LNCAP (cell line): ENCODE results near the gene SPOUT1.

Experiments
- TF ChIP-seq, protein P1 (sequence below): fragments of 450-650 bp; IDR thresholded peaks from 2 replicates; pipeline ENCODE4 v1.5.1; 2017; ENCODE audit warnings: mild to moderate bottlenecking

The SPOUT1 gene, protein sequence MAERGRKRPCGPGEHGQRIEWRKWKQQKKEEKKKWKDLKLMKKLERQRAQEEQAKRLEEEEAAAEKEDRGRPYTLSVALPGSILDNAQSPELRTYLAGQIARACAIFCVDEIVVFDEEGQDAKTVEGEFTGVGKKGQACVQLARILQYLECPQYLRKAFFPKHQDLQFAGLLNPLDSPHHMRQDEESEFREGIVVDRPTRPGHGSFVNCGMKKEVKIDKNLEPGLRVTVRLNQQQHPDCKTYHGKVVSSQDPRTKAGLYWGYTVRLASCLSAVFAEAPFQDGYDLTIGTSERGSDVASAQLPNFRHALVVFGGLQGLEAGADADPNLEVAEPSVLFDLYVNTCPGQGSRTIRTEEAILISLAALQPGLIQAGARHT

DNA sequence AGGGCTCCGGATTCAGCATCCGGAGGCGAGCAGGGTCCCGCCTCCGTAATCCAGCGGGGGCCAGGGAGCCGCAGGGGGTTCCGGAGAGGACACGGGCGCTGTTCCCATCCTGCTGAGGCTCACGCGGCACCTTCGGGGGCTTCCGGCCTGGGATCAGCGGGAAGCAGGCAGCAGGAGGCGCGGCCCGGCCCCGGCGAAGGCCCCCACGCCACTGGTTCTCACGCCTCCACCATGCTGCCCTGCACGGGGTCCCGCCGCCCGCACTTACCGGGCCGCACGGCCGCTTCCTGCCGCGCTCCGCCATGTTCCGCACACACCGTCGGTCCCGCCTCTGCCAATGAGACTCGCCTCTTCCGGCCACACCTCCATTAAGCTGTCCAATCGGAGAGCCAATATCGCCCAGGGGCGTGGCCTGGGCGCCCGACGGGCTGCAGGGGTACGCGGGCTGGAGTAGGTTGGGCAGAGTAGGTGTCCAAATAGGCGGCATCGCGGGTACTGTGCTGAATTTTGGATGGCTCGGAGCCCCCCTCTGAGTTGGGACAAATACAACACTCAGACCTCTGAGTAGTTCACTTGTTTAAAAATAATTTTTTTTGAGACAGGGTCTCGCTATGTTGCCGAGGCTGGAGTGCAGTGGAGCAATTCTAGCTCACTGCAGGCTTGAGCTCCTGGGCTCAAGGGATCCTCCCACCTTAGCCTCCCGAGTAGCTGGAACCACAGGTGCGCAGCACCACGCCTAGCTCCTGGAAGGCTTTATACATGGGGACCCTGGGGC is at the start of gene SPOUT1:
Gene SPOUT1, minus strand, starts transcription at position 318 of the 775 bp plus-strand sequence. Its CDS starts 14 bp downstream, at position 304.
- TF ChIP-seq, protein P1, sequence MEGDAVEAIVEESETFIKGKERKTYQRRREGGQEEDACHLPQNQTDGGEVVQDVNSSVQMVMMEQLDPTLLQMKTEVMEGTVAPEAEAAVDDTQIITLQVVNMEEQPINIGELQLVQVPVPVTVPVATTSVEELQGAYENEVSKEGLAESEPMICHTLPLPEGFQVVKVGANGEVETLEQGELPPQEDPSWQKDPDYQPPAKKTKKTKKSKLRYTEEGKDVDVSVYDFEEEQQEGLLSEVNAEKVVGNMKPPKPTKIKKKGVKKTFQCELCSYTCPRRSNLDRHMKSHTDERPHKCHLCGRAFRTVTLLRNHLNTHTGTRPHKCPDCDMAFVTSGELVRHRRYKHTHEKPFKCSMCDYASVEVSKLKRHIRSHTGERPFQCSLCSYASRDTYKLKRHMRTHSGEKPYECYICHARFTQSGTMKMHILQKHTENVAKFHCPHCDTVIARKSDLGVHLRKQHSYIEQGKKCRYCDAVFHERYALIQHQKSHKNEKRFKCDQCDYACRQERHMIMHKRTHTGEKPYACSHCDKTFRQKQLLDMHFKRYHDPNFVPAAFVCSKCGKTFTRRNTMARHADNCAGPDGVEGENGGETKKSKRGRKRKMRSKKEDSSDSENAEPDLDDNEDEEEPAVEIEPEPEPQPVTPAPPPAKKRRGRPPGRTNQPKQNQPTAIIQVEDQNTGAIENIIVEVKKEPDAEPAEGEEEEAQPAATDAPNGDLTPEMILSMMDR = no peak

DNA sequence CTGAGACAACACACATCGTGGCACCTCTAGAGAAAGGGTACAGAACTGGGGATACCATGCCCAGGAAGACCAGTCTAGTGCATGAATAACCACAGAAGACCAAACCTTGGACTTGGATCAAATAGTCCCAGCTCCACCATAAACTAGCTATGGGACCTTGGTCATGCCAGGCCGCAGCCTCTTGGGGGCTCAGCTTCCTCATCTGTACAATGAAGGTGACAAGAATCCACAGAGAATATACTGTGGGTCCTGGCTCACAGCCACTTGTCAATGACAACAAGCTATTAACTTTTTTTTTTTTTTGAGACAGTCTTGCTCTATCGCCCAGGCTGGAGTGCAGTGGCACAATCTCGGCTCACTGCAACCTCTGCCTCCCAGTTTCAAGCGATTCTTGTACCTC is 48.3 kb upstream of the SPOUT1 start:
- TF ChIP-seq, protein P1 = no peak

DNA sequence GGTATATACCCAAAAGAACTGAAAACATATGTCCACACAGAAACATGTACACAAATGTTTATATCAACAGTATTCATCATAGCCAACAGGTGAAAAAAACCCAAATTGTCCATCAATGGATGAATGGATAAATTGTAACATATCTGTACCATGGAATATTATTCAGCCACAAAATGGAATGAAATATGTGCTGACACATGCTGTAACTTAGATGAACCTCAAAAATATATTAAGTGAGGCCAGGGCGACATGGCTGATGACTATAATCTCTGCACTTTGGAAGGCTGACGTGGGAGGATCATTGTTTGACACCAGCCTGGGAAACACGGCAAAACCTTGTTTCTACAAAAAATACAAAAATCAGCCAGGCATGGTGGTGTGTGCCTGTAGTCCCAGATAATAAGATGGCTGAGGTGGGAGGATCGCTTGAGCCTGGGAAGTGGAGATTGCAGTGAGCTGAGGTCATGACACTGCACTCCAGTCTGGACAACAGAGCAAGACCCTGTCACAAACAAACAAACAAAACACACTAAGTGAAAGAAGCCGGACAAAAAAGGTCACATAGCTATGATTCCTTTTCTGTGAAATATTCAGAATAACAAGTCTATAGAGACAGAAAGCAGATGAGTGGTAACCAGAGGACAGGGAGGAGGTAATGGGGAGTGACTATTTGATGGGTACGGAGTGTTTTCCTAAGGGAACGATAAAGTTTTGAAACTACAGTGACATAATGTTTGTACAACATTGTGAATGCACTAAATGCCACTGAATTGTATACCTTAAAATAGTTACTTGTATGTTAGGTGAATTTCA is 40.7 kb upstream of the SPOUT1 start:
- TF ChIP-seq, protein P1 = no peak

DNA sequence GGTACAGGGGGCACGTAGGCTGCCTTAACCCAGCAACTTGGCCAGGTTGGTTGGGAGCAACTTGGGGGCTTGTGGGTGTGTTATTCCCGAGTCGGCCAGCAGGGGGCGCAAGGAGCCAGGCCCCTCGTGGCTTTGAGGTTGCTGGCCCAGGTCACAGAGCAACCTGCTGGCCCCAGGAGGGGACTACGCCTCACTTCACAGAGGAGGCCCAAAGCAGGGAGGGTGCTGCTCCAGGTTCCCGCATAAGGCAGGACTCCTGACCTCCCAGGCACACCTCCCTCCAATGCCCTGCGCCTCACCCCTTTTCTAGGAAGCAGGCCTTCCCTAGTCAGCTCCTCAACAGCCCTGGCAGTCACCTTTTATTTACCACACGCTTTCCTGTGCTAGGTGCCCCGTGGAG is 34.1 kb upstream of the SPOUT1 start:
- TF ChIP-seq, protein P1 = peak; percentile 95

DNA sequence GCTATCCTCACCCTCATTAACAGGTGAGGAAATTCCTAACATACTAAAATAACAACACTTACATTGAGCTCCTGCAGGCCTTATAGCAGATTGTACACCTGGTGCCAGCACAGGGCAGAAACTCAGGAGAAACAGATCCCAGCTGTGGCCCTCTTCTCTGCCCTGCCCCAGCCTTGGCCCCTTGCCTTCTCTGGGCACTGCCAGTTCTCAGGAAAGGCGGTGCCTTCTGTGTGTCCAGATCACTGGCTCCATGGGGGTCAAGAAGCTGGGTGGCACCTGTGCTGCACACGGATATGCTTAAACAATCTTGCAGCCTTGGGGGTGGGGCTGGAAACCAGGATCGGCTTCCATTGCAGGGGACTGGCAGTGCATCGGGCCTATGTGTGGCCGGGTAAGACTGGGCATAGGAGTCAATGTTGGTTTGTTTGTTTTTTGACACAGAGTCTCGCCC is 32.8 kb upstream of the SPOUT1 start:
- TF ChIP-seq, protein P1 = no peak

DNA sequence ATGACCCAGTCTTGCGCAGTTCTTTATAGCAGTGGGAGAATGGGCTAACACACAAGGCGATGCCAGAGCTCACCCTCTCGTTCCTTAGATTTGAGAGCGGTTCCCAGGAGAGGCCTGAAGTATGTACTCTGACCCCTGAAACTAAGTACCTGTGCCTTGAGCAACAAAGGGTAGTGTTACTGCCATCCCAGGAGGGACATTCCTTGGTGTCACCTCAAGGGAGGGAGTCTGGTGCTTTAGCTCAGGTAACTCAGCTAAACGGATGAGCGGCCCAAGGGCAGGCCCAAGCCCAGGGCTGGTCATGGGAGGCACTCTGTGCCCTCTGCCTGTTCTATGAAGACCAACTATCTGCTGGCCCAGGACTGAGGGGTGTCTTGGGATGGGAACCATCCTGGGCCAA is 31.9 kb upstream of the SPOUT1 start:
- TF ChIP-seq, protein P1 = no peak

DNA sequence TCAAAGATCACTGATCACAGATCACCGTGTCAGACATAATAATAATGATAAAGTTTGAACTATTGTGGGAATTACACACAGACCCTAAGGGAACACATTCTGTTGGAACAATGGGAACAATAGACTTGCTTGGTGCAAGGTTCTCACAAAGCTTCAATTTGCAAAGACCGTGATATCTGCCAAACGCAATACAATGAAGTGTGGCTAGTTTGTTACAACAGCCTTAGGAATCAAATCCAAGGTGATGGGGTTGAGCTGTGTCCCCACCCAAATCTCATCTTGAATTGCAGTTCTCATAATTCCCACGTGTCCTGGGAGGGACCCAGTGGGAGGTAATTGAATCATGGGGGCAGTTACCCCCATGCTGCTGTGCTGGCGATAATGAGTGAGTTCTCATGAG is 31.3 kb upstream of the SPOUT1 start:
- TF ChIP-seq, protein P1 = no peak
